Cardiac fibroblast (primary cell): ENCODE data around the gene PRPF4.
A peak's percentile ranks its signal among the peaks of the same experiment; 100 is the strongest.
"Not testable (repeated sequence)": the region's sequence is repeated elsewhere in the genome, so short reads cannot be mapped to it uniquely, and the experiment has no call there.

Experiments used
- DNase-seq, 2 donors: peaks; one replicate each; pipeline versions ENCODE4 v3.0.0 to v3.0.0-alpha.2; 2010; ENCODE audit warnings: low read depth in 2 of 2
- H3K4me3 ChIP-seq, 2 donors: replicated peaks in 1 of 2; 1 replicate in 1 of 2; 2 replicates in 1 of 2; pipeline ENCODE4 v1.5.1; 2011; ENCODE audit warnings: low read depth in 2 of 2, low read length in 2 of 2, mild to moderate bottlenecking in 2 of 2, moderate library complexity in 1 of 2
- TF ChIP-seq, protein P1 (sequence below): IDR thresholded peaks from one replicate; pipeline ENCODE4 v1.5.1; 2011; ENCODE audit warnings: low read depth, mild to moderate bottlenecking, low read length, inconsistent platforms

PRPF4 gene

DNA sequence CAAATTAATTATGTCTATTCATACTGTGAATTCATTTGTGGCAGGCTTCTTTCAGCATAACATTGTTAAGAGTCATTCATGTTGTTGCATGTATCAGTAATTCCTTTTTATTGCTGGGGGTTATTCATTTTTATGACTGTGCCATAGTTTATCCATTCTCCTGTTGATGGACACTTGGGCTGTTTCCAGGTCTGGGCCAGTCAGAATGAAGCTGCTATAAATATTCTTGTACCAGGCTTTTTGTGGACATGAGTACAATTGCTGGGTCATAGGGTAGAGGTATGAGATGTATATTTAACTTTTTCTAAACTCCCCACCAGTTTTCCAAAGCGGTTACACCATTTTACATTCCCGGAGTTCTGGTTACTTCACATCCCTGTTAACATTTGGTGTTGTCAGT lies 13.6 kb downstream of the PRPF4 start:
- TF ChIP-seq, protein P1, sequence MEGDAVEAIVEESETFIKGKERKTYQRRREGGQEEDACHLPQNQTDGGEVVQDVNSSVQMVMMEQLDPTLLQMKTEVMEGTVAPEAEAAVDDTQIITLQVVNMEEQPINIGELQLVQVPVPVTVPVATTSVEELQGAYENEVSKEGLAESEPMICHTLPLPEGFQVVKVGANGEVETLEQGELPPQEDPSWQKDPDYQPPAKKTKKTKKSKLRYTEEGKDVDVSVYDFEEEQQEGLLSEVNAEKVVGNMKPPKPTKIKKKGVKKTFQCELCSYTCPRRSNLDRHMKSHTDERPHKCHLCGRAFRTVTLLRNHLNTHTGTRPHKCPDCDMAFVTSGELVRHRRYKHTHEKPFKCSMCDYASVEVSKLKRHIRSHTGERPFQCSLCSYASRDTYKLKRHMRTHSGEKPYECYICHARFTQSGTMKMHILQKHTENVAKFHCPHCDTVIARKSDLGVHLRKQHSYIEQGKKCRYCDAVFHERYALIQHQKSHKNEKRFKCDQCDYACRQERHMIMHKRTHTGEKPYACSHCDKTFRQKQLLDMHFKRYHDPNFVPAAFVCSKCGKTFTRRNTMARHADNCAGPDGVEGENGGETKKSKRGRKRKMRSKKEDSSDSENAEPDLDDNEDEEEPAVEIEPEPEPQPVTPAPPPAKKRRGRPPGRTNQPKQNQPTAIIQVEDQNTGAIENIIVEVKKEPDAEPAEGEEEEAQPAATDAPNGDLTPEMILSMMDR, result no peak
- no peak for DNase-seq
- H3K4me3 ChIP-seq, result no peak overlapping the region

DNA sequence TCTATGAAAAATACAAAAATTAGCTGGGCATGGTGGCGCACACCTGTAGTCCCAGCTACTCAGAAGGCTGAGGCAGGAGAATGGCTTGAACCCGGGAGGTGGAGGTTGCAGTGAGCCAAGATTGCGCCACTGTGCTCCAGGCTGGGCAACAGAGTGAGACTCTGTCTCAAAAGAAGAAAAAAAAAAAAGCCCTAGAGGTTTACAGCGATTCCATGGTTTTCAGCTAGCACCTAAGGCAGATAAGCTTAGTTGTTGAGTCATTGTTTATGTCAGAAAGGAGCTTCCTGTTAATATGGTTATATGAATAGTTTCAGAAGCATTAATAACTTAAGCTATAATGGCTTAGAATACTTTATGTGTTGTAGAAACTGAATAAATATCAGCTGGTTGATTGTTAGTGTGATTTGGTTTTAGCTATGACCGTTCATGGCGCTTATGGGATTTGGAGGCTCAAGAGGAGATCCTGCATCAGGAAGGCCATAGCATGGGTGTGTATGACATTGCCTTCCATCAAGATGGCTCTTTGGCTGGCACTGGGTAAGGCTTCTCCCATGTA lies 14.7 kb downstream of the PRPF4 start:
- no peak overlapping the region for H3K4me3 ChIP-seq
- DNase-seq, result peak in 1 of 2 donors; percentile 5
- TF ChIP-seq, protein P1, result no peak

DNA sequence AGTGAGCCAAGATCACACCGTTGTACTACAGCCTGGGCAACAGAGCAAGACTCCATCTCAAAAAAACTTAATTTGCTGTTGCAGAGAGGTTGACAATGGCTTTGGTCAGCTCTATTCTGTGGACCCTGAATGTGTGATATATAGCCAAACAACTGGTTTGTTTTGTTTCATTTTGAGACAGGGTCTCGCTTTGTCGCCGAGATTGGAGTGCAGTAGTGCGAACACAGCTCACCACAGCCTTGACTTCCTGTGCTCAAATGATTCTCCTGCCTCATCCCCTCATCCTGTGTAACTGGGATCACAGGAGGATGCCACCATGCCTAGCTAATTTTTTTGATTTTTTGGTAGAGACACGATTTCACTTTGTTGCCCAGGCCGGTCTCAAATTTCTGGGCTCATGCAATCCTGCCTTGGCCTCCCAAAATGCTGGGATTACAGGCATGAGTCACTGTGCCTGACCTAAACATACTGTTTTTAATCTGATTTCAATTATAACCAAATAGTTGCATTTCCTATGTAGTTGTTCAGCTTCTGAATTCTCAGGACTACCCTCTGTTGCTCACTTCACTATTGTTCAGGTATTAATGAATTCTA lies 17.9 kb downstream of the PRPF4 start:
- H3K4me3 ChIP-seq, result no peak overlapping the region
- DNase-seq, result peak in 1 of 2 donors; percentile 17
- TF ChIP-seq, protein P1, result no peak

DNA sequence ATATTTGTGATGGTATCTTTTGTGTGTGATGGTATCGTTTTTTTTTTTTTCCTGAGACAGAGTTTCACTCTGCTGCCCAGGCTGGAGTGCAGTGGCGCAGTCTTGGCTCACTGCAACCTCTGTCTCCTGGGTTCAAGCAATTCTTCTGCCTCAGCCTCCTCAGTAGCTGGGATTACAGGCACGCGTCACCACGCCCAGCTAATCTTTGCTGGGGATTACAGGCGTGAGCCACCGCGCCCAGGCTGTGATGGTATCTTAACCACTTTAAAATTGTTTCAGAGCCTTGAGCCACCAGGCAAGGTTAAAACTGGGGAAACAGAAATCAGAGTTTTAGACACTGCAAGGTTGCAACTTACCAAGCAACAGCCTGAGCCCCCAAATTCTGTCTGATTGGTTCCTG lies 20.8 kb downstream of the PRPF4 start:
- not testable (repeated sequence) for DNase-seq, H3K4me3 ChIP-seq

DNA sequence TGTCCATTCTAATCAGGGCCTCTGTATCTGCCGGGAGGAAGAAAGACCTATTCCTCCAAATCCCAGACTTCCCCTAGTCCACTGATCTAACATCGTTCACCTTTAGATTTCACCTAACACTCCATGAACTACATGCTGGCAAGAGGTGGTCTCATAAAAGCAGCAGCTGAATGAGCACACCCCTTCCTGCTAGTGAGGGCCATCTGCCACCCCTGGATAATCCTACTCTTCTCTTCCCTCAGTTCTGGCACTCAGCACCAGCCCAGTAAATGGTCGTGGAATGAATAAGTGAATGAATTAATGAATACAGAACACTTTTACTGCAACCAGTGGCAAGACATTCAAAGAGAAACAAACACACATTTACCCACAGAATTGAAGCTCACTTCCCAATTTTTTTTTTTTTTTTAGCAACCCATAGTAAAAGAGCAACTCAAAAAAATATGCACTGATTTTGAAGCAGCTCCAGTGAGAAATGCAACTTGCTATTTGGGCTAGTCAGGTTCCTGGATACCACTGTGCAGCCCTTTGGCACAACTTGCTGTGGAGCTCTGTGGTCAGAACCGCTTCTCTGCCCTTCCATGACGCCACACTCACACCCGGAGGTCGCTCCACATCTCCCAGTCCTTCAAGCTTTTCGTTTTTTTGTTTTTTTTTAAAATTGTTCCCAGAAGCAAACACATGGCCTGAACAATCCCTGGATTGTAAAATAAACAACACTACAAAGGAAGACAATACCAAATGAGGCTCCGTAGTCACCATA lies 21.5 kb downstream of the PRPF4 start:
- no peak for DNase-seq
- TF ChIP-seq, protein P1, result no peak
- H3K4me3 ChIP-seq, result no peak overlapping the region

DNA sequence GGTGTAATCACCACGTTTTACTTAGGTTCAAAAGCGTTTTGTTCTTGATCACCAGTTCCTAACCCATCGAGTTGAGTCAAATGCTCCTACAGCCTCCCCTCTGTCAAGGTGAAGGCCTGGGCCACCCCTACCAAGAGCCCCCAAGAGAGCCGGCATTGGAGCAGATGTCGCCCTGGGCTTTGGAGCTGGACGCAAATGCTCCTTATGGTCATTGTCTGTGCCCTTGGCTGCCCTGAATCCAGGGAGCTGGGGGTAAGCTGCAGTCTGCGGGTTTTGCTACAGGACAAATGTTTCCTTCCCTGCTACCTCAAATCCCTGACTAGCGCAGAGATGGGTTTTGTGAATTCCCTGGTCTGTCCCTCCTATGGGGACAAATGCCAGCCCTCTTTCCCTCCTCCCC lies 22.9 kb downstream of the PRPF4 start:
- no peak for DNase-seq
- no peak overlapping the region for H3K4me3 ChIP-seq
- TF ChIP-seq, protein P1, result no peak

DNA sequence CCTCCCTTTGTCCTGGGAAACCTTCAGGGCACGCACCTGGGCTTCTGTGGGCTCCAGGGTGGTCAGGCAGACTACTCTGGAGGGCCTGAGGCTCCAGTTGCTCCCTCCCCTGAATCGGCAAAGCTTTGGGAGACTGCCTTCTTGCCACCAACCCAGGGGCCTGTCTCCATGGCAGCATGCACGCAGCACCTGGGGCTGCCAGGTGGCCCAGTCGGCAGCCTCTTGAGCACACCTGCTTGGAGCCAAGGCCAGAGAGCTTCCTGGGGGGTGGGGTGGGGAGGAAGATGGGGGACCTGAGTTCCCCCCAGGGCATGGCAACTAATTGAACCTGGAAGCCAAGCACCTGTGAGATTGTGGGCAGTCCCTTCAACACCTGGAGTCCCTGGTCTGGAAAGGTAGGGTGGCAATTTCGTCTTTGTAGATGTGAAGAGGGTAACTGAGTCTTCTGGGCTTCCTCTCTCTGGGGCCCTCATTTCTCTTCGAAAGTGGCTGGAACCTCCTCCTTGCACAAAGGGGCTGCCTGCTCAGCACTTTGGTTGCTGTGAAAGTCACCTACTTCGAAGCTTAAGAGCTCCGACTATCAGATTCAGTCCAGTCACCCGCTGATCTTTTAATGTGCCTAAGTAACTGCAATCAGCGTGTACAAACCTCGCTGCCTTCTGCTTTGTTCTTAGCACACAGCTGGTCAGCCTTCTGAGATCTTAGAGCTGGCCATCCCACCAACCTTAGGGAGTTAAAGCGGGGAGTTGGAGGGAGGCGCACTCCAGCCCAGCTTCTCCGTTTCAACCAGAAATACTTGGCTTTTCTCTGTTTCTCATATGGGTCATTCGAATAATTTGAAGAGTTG lies 23.7 kb downstream of the PRPF4 start:
- DNase-seq, result no peak
- TF ChIP-seq, protein P1, result no peak
- no peak overlapping the region for H3K4me3 ChIP-seq
